Measurements from ENCODE around the gene MESP1. TPM values are rescaled to one million over a fixed set of nuclear protein-coding genes. Genes with fewer than 3 reads are reported as not detected.

MESP1 gene
- polyA plus RNA-seq, 1 donor, result 0.52 TPM

DNA sequence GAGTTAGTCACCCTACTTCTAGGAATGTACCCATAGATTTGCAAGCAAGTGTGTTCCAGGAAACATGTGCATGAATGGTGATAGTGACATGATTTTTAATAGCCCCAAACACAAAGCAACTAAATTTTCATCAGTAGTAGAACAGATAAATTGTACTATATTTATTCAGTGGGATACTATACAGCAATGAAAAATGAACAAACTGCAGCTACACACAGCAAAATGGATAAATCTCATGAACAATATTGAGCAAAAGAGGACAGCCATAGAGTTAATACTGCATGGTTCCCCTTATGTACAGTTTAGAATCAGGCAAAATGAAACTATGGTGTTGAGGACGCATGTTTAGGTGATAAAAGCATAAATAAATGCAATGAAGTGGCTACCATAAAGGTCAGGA lies 26.0 kb downstream of the MESP1 start:
- DNase-seq, result no peak

DNA sequence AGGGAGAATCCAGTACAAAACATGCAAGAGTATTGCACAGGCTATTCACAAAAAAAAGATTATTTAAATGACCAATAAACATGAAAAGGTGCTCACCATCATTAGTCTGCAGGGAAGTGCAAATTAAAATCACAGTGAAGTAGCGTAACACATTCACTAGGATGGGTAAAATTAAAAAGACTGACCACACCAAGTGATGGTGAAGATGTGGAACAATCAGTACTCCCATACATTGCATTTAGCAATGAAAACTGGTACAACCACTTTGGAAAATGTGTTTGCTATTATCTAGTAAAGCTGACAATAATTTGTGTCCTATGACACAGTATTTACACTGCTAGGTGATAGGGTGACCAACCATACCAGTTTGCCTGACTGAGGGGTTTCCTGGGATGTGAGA lies 26.4 kb downstream of the MESP1 start:
- no peak for DNase-seq

DNA sequence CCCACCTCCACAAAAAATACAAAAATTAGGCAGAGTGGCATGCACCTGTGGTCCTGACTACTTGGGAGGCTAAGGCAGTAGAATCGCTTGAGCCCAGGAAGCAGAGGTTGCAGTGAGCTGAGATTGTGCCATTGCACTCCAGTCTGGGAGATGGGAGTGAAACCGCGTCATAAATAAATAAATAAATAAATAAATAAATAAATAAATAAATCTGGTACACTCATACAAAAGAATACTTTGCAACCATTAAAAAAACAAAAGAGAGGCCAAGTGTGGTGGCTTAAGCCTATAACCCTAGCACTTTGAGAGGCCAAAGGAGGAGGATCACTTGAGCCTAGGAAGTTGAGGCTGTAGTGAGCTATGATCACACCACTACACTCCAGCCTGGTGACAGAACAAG lies 28.0 kb downstream of the MESP1 start:
- DNase-seq, result no peak

DNA sequence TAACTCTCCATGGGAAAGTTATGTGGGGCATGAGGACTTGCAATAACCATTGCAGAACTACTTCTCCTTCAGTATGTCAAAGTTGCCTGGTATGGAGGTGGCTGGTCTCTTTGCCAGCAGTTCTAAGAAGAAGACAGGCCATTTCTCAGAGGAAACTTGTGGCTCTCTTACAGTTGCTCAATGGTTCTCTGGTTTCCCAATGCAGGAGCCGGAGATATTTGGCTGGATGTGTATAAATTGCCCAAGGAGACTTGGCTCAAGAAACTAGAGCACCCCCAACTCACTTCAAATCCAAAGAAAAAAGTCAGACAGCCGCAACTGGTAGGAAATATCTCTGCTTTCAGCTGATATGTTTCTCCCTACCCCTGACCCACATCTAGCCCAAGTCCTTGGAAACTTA lies 36.3 kb downstream of the MESP1 start:
- no peak for DNase-seq

DNA sequence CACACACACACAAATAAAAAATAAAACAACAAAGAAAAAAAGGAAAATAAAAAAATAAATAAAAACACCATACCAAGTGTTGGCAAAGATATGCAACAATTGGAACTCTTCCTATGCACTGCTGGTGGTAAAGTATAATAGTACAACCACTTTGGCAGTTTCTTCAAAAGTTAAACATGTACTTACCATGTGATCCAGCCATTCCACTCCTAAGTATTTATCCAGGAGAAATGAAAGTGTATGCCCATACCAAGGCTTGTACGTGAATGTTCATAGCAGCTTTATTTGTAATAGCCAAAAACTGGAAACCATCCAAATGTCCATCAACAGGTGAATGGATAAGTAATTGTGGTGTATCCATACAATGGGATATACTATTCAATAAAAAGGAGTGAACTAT lies 43.5 kb downstream of the MESP1 start:
- no peak for DNase-seq

DNA sequence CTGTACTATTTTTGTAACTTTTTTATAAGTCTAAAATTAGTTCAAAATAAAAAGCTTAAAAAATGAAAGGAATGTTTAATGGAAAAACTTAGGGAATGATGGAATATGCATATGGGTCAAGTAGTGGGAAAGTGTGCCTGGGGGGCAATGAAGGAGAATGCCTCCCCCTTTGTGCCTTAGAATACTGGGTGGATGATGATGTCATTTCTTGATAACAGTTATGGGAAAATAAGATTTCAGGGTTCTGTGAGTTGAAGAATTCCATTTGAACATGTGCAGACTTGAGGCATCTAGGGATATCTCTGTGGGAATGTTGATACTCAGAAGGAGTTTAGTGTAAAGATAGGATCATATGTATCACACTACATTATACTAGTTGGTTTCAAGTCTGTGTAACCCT lies 46.6 kb downstream of the MESP1 start:
- DNase-seq, result no peak

Other genes starting within 250 kb of the MESP1 start
- 17.9 TPM for gene TICRR, start 175.8 kb downstream of the MESP1 start, polyA plus RNA-seq (ENCODE audit: insufficient read length)
- 13.7 TPM for gene KIF7, start 95.8 kb downstream of the MESP1 start, polyA plus RNA-seq (ENCODE audit: insufficient read length)
- 1.4 TPM for gene PLIN1, start 71.9 kb downstream of the MESP1 start, polyA plus RNA-seq (ENCODE audit: insufficient read length)
- 24.4 TPM for gene PEX11A, start 60.5 kb downstream of the MESP1 start, polyA plus RNA-seq (ENCODE audit: insufficient read length)
- 3.7 TPM for gene WDR93, start 60.4 kb downstream of the MESP1 start, polyA plus RNA-seq (ENCODE audit: insufficient read length)
- 0.45 TPM for gene MESP2, start 25.1 kb upstream of the MESP1 start, polyA plus RNA-seq (ENCODE audit: insufficient read length)
- gene ANPEP, start 63.6 kb upstream of the MESP1 start, polyA plus RNA-seq (ENCODE audit: insufficient read length), result 135 TPM
- 49.1 TPM for gene AP3S2, start 142.7 kb upstream of the MESP1 start, polyA plus RNA-seq (ENCODE audit: insufficient read length)
- gene ARPIN, start 161.7 kb upstream of the MESP1 start, polyA plus RNA-seq (ENCODE audit: insufficient read length), result 33.1 TPM

All from left kidney (tissue), 2 donors.